Astrocyte (in vitro differentiated cells and primary cell): ENCODE data around the gene PDZRN4. TPM values are rescaled to one million over a fixed set of nuclear protein-coding genes. Genes with fewer than 3 reads are reported as not detected.

Experiments
- DNase-seq: peaks from one replicate; pipeline ENCODE4 v3.0.0-alpha.2; 2010; ENCODE audit warnings: low read depth
- FAIRE-seq: peaks from 2 replicates; lab custom pipeline; 2011; peaks lifted over from hg19 to GRCh38; lab: Jason Lieb, UNC
- H2AFZ ChIP-seq: 2 replicates; pipeline ENCODE4 v1.6.0; 2012; ENCODE audit warnings: low read depth, low read length, inconsistent platforms
- H3K27ac ChIP-seq: 2 replicates; pipeline ENCODE4 v1.5.1; 2011; ENCODE audit warnings: low read depth, low read length, inconsistent platforms
- H3K27me3 ChIP-seq: 2 replicates; pipeline ENCODE4 v1.6.0; 2011; ENCODE audit warnings: low read length, inconsistent platforms; ENCODE audit not compliant: insufficient read depth
- H3K36me3 ChIP-seq: 2 replicates; pipeline ENCODE4 v1.5.1; 2011; ENCODE audit warnings: low read length, inconsistent platforms; ENCODE audit not compliant: insufficient read depth
- H3K4me1 ChIP-seq: 2 replicates; pipeline ENCODE4 v1.5.1; 2011; ENCODE audit warnings: low read length, inconsistent platforms; ENCODE audit not compliant: insufficient read depth
- H3K4me2 ChIP-seq: 2 replicates; pipeline ENCODE4 v1.6.0; 2012; ENCODE audit warnings: low read length, inconsistent platforms
- H3K4me3 ChIP-seq: 2 replicates; pipeline ENCODE4 v1.5.1; 2011; ENCODE audit warnings: low read depth, mild to moderate bottlenecking, low read length, inconsistent platforms; ENCODE audit not compliant: insufficient read depth
- H3K79me2 ChIP-seq: 2 replicates; pipeline ENCODE4 v1.6.0; 2012; ENCODE audit warnings: mild to moderate bottlenecking, low read length, inconsistent platforms; ENCODE audit not compliant: insufficient read depth
- H3K9ac ChIP-seq: 2 replicates; pipeline ENCODE4 v1.6.0; 2012; ENCODE audit warnings: mild to moderate bottlenecking, low read length, inconsistent platforms
- H3K9me3 ChIP-seq: 2 replicates; pipeline ENCODE4 v1.5.1; 2012; ENCODE audit warnings: low read depth, mild to moderate bottlenecking, low read length, inconsistent platforms; ENCODE audit not compliant: insufficient read depth
- H4K20me1 ChIP-seq: 2 replicates; pipeline ENCODE4 v1.6.0; 2012; ENCODE audit warnings: low read length, inconsistent platforms; ENCODE audit not compliant: insufficient read depth
- H3K27ac Mint-ChIP-seq: one replicate; pipeline ENCODE4 v1.8.0; 2021; ENCODE audit warnings: mild to moderate bottlenecking, mixed read lengths; ENCODE audit not compliant: unreplicated experiment
- H3K27me3 Mint-ChIP-seq: one replicate; pipeline ENCODE4 v1.8.0; 2021; ENCODE audit warnings: low read depth, mixed read lengths; ENCODE audit not compliant: unreplicated experiment
- H3K36me3 Mint-ChIP-seq: one replicate; pipeline ENCODE4 v1.8.0; 2021; ENCODE audit warnings: low read depth, mixed read lengths; ENCODE audit not compliant: unreplicated experiment
- H3K4me1 Mint-ChIP-seq: one replicate; pipeline ENCODE4 v1.8.0; 2021; ENCODE audit warnings: low read depth, mixed read lengths; ENCODE audit not compliant: unreplicated experiment
- H3K4me3 Mint-ChIP-seq: one replicate; pipeline ENCODE4 v1.8.0; 2021; ENCODE audit warnings: mild to moderate bottlenecking, moderate library complexity, mixed read lengths; ENCODE audit not compliant: unreplicated experiment
- H3K9me3 Mint-ChIP-seq: one replicate; pipeline ENCODE4 v1.8.0; 2021; ENCODE audit warnings: mild to moderate bottlenecking, mixed read lengths; ENCODE audit not compliant: unreplicated experiment
- EZH2 ChIP-seq: IDR thresholded peaks from 2 replicates; pipeline ENCODE4 v1.6.1; 2012; ENCODE audit warnings: mild to moderate bottlenecking, low read length, inconsistent platforms; ENCODE audit not compliant: insufficient read depth
- total RNA-seq: library from RNA; stranded (reverse); gene quantifications from 2 replicates; pipeline ENCODE4 v1.2.1, GENCODE V29; 2021
- TF ChIP-seq, protein P1 (sequence below): IDR thresholded peaks from 2 replicates; pipeline ENCODE4 v1.5.1; 2011; ENCODE audit warnings: low read depth, mild to moderate bottlenecking, inconsistent platforms, low read length, moderate library complexity; ENCODE audit not compliant: insufficient read depth

PDZRN4 gene
- total RNA-seq, 1 donor from 2014 or later = not detected

- Mint-ChIP-seq H3K4me3 (no peak overlapping the region), H3K4me1 (no peaks in the 10 kb centered on the region), H3K27me3 (no peaks in the 10 kb centered on the region), H3K9me3 (no peaks in the 10 kb centered on the region), H3K36me3 (no peaks in the 10 kb centered on the region), H3K27ac (no peak overlapping the region)
- FAIRE-seq (no peak), DNase-seq (no peak)
- H3K4me1 ChIP-seq = no peaks in the 10 kb centered on the region
- H4K20me1 ChIP-seq = no peaks in the 10 kb centered on the region
- no peak overlapping the region for H3K4me2 ChIP-seq
- no peak overlapping the region for H2AFZ ChIP-seq
- H3K4me3 ChIP-seq = no peak overlapping the region
- H3K27ac ChIP-seq = no peak overlapping the region
- no peaks in the 10 kb centered on the region for H3K36me3 ChIP-seq
- no peaks in the 10 kb centered on the region for H3K9me3 ChIP-seq
- H3K27me3 ChIP-seq = no peaks in the 10 kb centered on the region
- no peak for TF ChIP-seq EZH2
- TF ChIP-seq, protein P1, sequence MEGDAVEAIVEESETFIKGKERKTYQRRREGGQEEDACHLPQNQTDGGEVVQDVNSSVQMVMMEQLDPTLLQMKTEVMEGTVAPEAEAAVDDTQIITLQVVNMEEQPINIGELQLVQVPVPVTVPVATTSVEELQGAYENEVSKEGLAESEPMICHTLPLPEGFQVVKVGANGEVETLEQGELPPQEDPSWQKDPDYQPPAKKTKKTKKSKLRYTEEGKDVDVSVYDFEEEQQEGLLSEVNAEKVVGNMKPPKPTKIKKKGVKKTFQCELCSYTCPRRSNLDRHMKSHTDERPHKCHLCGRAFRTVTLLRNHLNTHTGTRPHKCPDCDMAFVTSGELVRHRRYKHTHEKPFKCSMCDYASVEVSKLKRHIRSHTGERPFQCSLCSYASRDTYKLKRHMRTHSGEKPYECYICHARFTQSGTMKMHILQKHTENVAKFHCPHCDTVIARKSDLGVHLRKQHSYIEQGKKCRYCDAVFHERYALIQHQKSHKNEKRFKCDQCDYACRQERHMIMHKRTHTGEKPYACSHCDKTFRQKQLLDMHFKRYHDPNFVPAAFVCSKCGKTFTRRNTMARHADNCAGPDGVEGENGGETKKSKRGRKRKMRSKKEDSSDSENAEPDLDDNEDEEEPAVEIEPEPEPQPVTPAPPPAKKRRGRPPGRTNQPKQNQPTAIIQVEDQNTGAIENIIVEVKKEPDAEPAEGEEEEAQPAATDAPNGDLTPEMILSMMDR = no peak
- no peak overlapping the region for H3K9ac ChIP-seq
- H3K79me2 ChIP-seq = no peaks in the 10 kb centered on the region
Observed at GRCh38 chr12:41558671-41559070, 370.6 kb downstream of the PDZRN4 start.

DNA sequence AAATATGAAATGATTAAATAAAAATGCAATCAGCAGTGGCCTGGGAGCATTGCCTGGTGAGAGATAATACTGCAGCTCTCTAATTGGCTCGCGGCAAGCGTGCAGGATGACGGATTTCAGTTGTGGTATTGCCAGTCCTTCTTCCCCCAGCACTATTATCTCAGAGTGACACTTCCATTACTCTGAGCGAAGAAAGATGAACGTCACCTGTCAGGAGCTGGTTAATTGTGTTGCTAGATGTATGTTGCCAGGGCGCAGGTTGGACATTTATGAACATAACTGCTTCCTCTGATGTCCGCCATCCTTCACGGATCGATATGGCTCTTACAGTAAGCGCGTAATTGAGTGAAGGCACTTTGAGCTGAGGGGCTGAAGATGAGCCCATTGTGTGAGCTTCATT lies 374.9 kb downstream of the PDZRN4 start:
- TF ChIP-seq, protein P1 = no peak
- no peak for TF ChIP-seq EZH2
- H3K9ac ChIP-seq = no peak overlapping the region
- no peak overlapping the region for H3K4me2 ChIP-seq
- no peaks in the 10 kb centered on the region for H3K36me3 ChIP-seq
- Mint-ChIP-seq H3K27ac (no peak overlapping the region), H3K36me3 (no peaks in the 10 kb centered on the region), H3K4me3 (no peak overlapping the region), H3K4me1 (no peaks in the 10 kb centered on the region), H3K27me3 (no peaks in the 10 kb centered on the region), H3K9me3 (no peaks in the 10 kb centered on the region)
- no peaks in the 10 kb centered on the region for H3K27me3 ChIP-seq
- no peak overlapping the region for H3K4me3 ChIP-seq
- no peaks in the 10 kb centered on the region for H3K9me3 ChIP-seq
- H3K27ac ChIP-seq = no peak overlapping the region
- no peak overlapping the region for H2AFZ ChIP-seq
- H4K20me1 ChIP-seq = no peaks in the 10 kb centered on the region
- FAIRE-seq (no peak), DNase-seq (no peak)
- H3K79me2 ChIP-seq = no peaks in the 10 kb centered on the region
- H3K4me1 ChIP-seq = no peaks in the 10 kb centered on the region

GRCh38 chr12:41564816-41565215 lies 376.7 kb downstream of the PDZRN4 start:
- no peak overlapping the region for H3K9ac ChIP-seq
- H4K20me1 ChIP-seq = no peaks in the 10 kb centered on the region
- no peaks in the 10 kb centered on the region for H3K9me3 ChIP-seq
- H3K4me2 ChIP-seq = no peak overlapping the region
- H3K4me1 Mint-ChIP-seq = no peaks in the 10 kb centered on the region
- H3K36me3 ChIP-seq = no peaks in the 10 kb centered on the region
- no peak overlapping the region for H3K27ac Mint-ChIP-seq
- no peak overlapping the region for H3K4me3 Mint-ChIP-seq
- H3K27me3 ChIP-seq = no peaks in the 10 kb centered on the region
- no peak for TF ChIP-seq EZH2
- TF ChIP-seq, protein P1 = no peak
- no peaks in the 10 kb centered on the region for H3K4me1 ChIP-seq
- DNase-seq (no peak), FAIRE-seq (no peak)
- no peak overlapping the region for H3K27ac ChIP-seq
- no peaks in the 10 kb centered on the region for H3K36me3 Mint-ChIP-seq
- H3K9me3 Mint-ChIP-seq = no peaks in the 10 kb centered on the region
- H3K79me2 ChIP-seq = no peaks in the 10 kb centered on the region
- no peaks in the 10 kb centered on the region for H3K27me3 Mint-ChIP-seq
- H3K4me3 ChIP-seq = no peak overlapping the region
- H2AFZ ChIP-seq = no peak overlapping the region
